ENCODE measurements around the gene ZNF217. TPM values are rescaled to one million over a fixed set of nuclear protein-coding genes. Genes with fewer than 3 reads are reported as not detected.

Gene ZNF217
- total and polyA plus RNA-seq, 2 donors (not counting 3 experiments of a cell fraction or from before 2014, with no cell fraction given): 5.8 to 31.7 TPM

DNA sequence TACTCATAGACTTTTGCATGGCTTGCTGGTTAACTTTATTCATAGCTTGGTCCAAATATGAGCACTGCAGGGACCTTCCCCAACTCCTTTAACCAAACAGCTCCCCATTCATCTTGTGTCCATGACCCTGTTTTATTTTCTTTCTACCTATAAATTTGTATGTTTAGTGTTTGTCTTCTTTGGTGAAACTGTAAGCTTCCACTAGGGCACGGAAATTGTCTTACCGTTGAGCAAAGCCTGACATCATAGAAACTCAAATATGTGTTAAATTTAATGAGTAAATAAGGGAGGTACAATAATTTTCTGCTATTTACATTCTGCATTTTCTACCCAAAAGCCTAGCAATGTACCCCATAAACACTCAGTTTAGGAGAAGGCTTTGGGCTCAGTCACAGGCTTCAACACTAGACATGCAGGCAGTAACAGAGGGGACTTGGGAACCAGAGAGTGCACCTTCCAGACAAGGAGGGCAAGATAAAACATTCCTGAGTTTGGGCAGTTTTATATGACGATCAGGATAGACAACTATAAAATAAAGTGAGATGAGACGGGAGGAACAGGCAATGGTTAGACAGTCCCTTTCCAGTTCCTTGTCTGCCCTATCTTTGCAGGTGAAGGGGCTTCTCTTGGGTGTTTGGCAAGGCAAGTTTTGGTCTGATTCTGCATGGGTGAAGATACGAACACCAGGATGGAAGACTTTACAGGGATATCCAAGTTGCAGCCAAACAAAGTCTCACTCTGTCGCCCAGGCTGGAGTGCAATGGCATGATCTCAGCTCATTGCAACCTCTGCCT lies 46.2 kb upstream of the ZNF217 start:
- H3K4me3 ChIP-seq (replicated peaks in 1 of 3; ENCODE audit: insufficient read depth in 1 of 3, low read depth in 1 of 3, low read length in 3 of 3): no peak overlapping the region
- no peak overlapping the region for H3K4me2 ChIP-seq (ENCODE audit: insufficient read depth, low read length)
- H2AFZ ChIP-seq (ENCODE audit: low read depth, low read length): no peak overlapping the region
- FAIRE-seq (no peak), DNase-seq (ENCODE audit: low read depth, low spot score) (no peak)
- ChIA-PET POLR2A (no interaction called here), CTCF (no interaction called here)
- H3K9ac ChIP-seq (replicated peaks; ENCODE audit: extremely low read depth, insufficient read depth, low read length): no peak overlapping the region
- intact Hi-C loops (cut with micrococcal nuclease): loop anchor here (5.0 kb wide), 1 partner anchor 227 kb away; no protein-coding TSS in a partner anchor
- no peak overlapping the region for H3K27ac ChIP-seq (ENCODE audit: insufficient read depth, low read depth, low read length)
- no peaks in the 10 kb centered on the region for H3K9me1 ChIP-seq (replicated peaks; ENCODE audit: control insufficient read depth, extremely low read depth, insufficient read depth, low read length)
- dilution Hi-C loops (cut with MboI; ENCODE audit: extremely low pct_ligation_motif_present, low sequenced_read_pairs): no loop called here
- H4K20me1 ChIP-seq (replicated peaks; ENCODE audit: control insufficient read depth, extremely low read depth, insufficient read depth, low read length): no peaks in the 10 kb centered on the region
- TF ChIP-seq, protein P1, sequence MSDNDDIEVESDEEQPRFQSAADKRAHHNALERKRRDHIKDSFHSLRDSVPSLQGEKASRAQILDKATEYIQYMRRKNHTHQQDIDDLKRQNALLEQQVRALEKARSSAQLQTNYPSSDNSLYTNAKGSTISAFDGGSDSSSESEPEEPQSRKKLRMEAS (IDR thresholded peaks at IDR 0.05; ENCODE audit: insufficient read depth, insufficient read length): no peak
- no peak for TF ChIP-seq JUN (IDR thresholded peaks at IDR 0.05; ENCODE audit: borderline replicate concordance, insufficient read depth, insufficient read length, low read depth)
- TF ChIP-seq MYC (IDR thresholded peaks at IDR 0.05; ENCODE audit: low read depth, low read length): no peak
- TF ChIP-seq EZH2 (IDR thresholded peaks at IDR 0.05; ENCODE audit: borderline replicate concordance, low read depth, low read length, severe bottlenecking): no peak
- no peak for TF ChIP-seq GATA2 (IDR thresholded peaks at IDR 0.05; ENCODE audit: insufficient read depth, insufficient read length, low read depth, low read length)
- TF ChIP-seq, protein P2, sequence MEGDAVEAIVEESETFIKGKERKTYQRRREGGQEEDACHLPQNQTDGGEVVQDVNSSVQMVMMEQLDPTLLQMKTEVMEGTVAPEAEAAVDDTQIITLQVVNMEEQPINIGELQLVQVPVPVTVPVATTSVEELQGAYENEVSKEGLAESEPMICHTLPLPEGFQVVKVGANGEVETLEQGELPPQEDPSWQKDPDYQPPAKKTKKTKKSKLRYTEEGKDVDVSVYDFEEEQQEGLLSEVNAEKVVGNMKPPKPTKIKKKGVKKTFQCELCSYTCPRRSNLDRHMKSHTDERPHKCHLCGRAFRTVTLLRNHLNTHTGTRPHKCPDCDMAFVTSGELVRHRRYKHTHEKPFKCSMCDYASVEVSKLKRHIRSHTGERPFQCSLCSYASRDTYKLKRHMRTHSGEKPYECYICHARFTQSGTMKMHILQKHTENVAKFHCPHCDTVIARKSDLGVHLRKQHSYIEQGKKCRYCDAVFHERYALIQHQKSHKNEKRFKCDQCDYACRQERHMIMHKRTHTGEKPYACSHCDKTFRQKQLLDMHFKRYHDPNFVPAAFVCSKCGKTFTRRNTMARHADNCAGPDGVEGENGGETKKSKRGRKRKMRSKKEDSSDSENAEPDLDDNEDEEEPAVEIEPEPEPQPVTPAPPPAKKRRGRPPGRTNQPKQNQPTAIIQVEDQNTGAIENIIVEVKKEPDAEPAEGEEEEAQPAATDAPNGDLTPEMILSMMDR (IDR thresholded peaks at IDR 0.05; ENCODE audit: extremely low read depth in 1 of 2, insufficient read depth in 1 of 2, low read depth in 1 of 2, low read length in 2 of 2): no peak
- TF ChIP-seq POLR2A (IDR thresholded peaks at IDR 0.05; ENCODE audit: low read depth, low read length): no peak
- TF ChIP-seq FOS (IDR thresholded peaks at IDR 0.05; ENCODE audit: borderline replicate concordance, insufficient read depth, low read length): no peak
- TF ChIP-seq POLR2AphosphoS5 (IDR thresholded peaks at IDR 0.05; ENCODE audit: insufficient read depth, low read depth, low read length): no peak
- no peaks in the 10 kb centered on the region for H3K27me3 ChIP-seq (ENCODE audit: control insufficient read depth in 2 of 2, insufficient read depth in 2 of 2, low read length in 2 of 2)
- H3K36me3 ChIP-seq (ENCODE audit: control insufficient read depth in 2 of 2, extremely low read depth in 1 of 2, insufficient read depth in 2 of 2, low read length in 2 of 2): no peaks in the 10 kb centered on the region
- H3K9me3 ChIP-seq (replicated peaks; ENCODE audit: control insufficient read depth, insufficient read depth, low read length): no peaks in the 10 kb centered on the region
- BruUV-seq (replicated peaks): no TSS peak
- no peaks in the 10 kb centered on the region for H3K79me2 ChIP-seq (ENCODE audit: control insufficient read depth, insufficient read depth, low read length)
- peaks cover 20% of the 10 kb centered on the region for H3K4me1 ChIP-seq (ENCODE audit: control insufficient read depth, extremely low read depth, insufficient read depth, low read length)

All from endothelial cell of umbilical vein (primary cell).